HCT116 (cell line): Measurements from ENCODE around the gene SDC3.

ENCODE experiments used
- CEBPB ChIP-seq: IDR thresholded peaks from 2 replicates; pipeline ENCODE4 v1.6.1; 2012; ENCODE audit warnings: low read depth
- CTCF ChIP-seq, 3 experiments: fragments of 200-600 bp in 1 of 3; sonication (generic) in 1 of 3; IDR thresholded peaks in 2 of 3; conservative IDR thresholded peaks in 1 of 3; 2 replicates each; pipeline ENCODE4 v1.5.1; 2012 to 2017; ENCODE audit warnings: low read depth in 2 of 3, low read length in 2 of 3, antibody characterized with exemption in 1 of 3, borderline replicate concordance in 1 of 3, control low read depth in 1 of 3, mild to moderate bottlenecking in 1 of 3, mixed read lengths in 1 of 3, mixed run types in 1 of 3, moderate library complexity in 1 of 3; ENCODE audit not compliant: insufficient read depth in 1 of 3
- EZH2phosphoT487 ChIP-seq: fragments of 200-600 bp; IDR thresholded peaks from 2 replicates; pipeline ENCODE4 v1.6.1; 2018; ENCODE audit warnings: antibody characterized with exemption, borderline replicate concordance
- FOSL1 ChIP-seq: IDR thresholded peaks from 2 replicates; pipeline ENCODE4 v1.6.1; 2012; ENCODE audit warnings: low read depth
- POLR2A ChIP-seq: IDR thresholded peaks from 2 replicates; pipeline ENCODE4 v1.7.0; 2011; ENCODE audit warnings: borderline replicate concordance; ENCODE audit not compliant: insufficient read depth, insufficient read length; ENCODE audit errors: extremely low read depth
- RAD21 ChIP-seq: IDR thresholded peaks from 2 replicates; pipeline ENCODE4 v1.6.1; 2012; ENCODE audit warnings: low read depth, mild to moderate bottlenecking
- SP1 ChIP-seq: IDR thresholded peaks from 2 replicates; pipeline ENCODE4 v1.6.1; 2012; ENCODE audit warnings: low read depth
- ZBTB33 ChIP-seq: IDR thresholded peaks from 2 replicates; pipeline ENCODE4 v1.6.1; 2011; ENCODE audit warnings: mild to moderate bottlenecking, low read length, moderate library complexity; ENCODE audit not compliant: insufficient replicate concordance; ENCODE audit errors: extremely low read depth
- TF ChIP-seq, protein P1 (sequence below): IDR thresholded peaks from 2 replicates; pipeline ENCODE4 v1.6.1; 2012
- TF ChIP-seq, protein P2 (sequence below): IDR thresholded peaks from 2 replicates; pipeline ENCODE4 v1.6.1; 2012

DNA sequence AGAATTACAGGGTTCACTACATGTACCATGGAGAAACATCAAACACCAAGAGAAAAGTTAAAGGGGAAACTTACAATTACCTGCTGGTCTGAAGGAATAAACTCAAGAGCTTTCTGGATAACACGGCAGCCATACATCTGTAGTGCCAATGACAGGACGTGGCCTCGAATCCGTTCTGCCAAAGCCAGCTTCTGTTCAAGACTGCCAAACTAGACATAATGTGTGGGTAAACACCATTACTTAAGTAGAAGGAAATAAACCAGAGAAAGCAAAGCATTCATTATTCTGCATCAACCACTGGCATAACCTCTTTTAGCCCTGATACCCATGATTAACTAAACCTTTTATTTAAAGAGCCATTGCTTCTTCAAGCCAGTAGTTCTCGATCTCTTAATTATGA lies 41.5 kb upstream of the SDC3 start:
- TF ChIP-seq SP1 (no peak), FOSL1 (no peak), POLR2A (no peak), CTCF (IDR thresholded peaks at IDR 0.05 in 2 of 3, conservative IDR thresholded peaks at IDR 0.05 in 1 of 3; ENCODE audit: borderline replicate concordance in 1 of 3, insufficient read depth in 1 of 3, low read depth in 2 of 3, low read length in 2 of 3) (no peak), EZH2phosphoT487 (no peak), CEBPB (no peak), RAD21 (no peak), ZBTB33 (no peak)
- TF ChIP-seq, protein P1, sequence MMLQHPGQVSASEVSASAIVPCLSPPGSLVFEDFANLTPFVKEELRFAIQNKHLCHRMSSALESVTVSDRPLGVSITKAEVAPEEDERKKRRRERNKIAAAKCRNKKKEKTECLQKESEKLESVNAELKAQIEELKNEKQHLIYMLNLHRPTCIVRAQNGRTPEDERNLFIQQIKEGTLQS = no peak
- TF ChIP-seq, protein P2, sequence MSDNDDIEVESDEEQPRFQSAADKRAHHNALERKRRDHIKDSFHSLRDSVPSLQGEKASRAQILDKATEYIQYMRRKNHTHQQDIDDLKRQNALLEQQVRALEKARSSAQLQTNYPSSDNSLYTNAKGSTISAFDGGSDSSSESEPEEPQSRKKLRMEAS = no peak
